MM.1S (cell line): ENCODE data around the gene PSEN1.

ENCODE experiments used
- DNase-seq: peaks from one replicate; pipeline ENCODE4 v3.0.0-alpha.2; 2015
- H2AFZ ChIP-seq: fragments of 300-600 bp; sonication (generic); 2 replicates; pipeline ENCODE4 v1.6.0; 2016; ENCODE audit warnings: antibody characterized with exemption, low read length
- H3F3A ChIP-seq: fragments of 300-600 bp; sonication (generic); 2 replicates; pipeline ENCODE4 v1.6.1; 2016; ENCODE audit warnings: mild to moderate bottlenecking, antibody characterized with exemption, low read length, moderate library complexity, mixed read lengths; ENCODE audit not compliant: insufficient read depth
- H3K27ac ChIP-seq: fragments of 300-600 bp; sonication (generic); 2 replicates; pipeline ENCODE4 v1.5.1; 2016; ENCODE audit warnings: mild to moderate bottlenecking, low read length
- H3K27me3 ChIP-seq: fragments of 300-600 bp; sonication (generic); replicated peaks from 2 replicates; pipeline ENCODE4 v1.6.0; 2016; ENCODE audit warnings: low read length; ENCODE audit not compliant: insufficient read depth
- H3K36me3 ChIP-seq: fragments of 300-600 bp; sonication (generic); replicated peaks from 2 replicates; pipeline ENCODE4 v1.6.1; 2016; ENCODE audit warnings: mild to moderate bottlenecking, low read length, mixed read lengths; ENCODE audit not compliant: insufficient read depth
- H3K4me1 ChIP-seq: fragments of 300-600 bp; sonication (generic); 2 replicates; pipeline ENCODE4 v1.6.1; 2016; ENCODE audit warnings: low read length, mixed read lengths
- H3K4me2 ChIP-seq: fragments of 300-600 bp; sonication (generic); 2 replicates; pipeline ENCODE4 v1.6.0; 2016; ENCODE audit warnings: low read depth, low read length
- H3K4me3 ChIP-seq: fragments of 300-600 bp; sonication (generic); 2 replicates; pipeline ENCODE4 v1.5.1; 2016; ENCODE audit warnings: low read length, mixed read lengths
- H3K79me2 ChIP-seq: fragments of 300-600 bp; sonication (generic); 2 replicates; pipeline ENCODE4 v1.6.1; 2016; ENCODE audit warnings: mixed run types, low read length, mixed read lengths
- H3K9ac ChIP-seq: fragments of 300-600 bp; sonication (generic); 2 replicates; pipeline ENCODE4 v1.6.1; 2016; ENCODE audit warnings: low read length, mixed read lengths
- H3K9me2 ChIP-seq: fragments of 300-600 bp; sonication (generic); replicated peaks from 2 replicates; pipeline ENCODE4 v1.6.1; 2016; ENCODE audit warnings: mild to moderate bottlenecking, low read length, mixed read lengths; ENCODE audit not compliant: insufficient read depth
- H3K9me3 ChIP-seq: fragments of 300-600 bp; sonication (generic); replicated peaks from 2 replicates; pipeline ENCODE4 v1.6.1; 2016; ENCODE audit warnings: mild to moderate bottlenecking, low read length, mixed read lengths; ENCODE audit not compliant: insufficient read depth
- H4K20me1 ChIP-seq: fragments of 300-600 bp; sonication (generic); 2 replicates; pipeline ENCODE4 v1.6.1; 2016; ENCODE audit warnings: mild to moderate bottlenecking, low read length, moderate library complexity, mixed read lengths; ENCODE audit not compliant: insufficient read depth
- EZH2 ChIP-seq: fragments of 300-600 bp; sonication (generic); optimal IDR thresholded peaks from 2 replicates; pipeline ENCODE3; 2017; ENCODE audit warnings: low read depth, mild to moderate bottlenecking, antibody characterized with exemption, low read length, mixed read lengths
- EZH2phosphoT487 ChIP-seq: fragments of 300-600 bp; sonication (generic); IDR thresholded peaks from 2 replicates; pipeline ENCODE4 v1.6.1; 2018; ENCODE audit warnings: antibody characterized with exemption, low read length
- TF ChIP-seq, protein P1 (sequence below): fragments of 300-600 bp; sonication (generic); IDR thresholded peaks from 2 replicates; pipeline ENCODE4 v1.5.1; 2016; ENCODE audit warnings: antibody characterized with exemption, low read length, mixed read lengths

Gene PSEN1

GRCh38 chr14:73136387-73137225, at the start of gene PSEN1:
PSEN1 (plus strand) TSS chr14:73136507; CDS start chr14:73148020, 11,513 bp downstream.
- H3K9me3 ChIP-seq, result no peaks in the 10 kb centered on the region
- peak within 1 kb of the TSS; percentile 96 for H3K27ac ChIP-seq

GRCh38 chr14:73091044-73091443, 45.3 kb upstream of the PSEN1 start:
- Histone ChIP-seq H3K27ac (no peak overlapping the region), H3K27me3 (no peaks in the 10 kb centered on the region), H3K9me3 (no peaks in the 10 kb centered on the region), H3F3A (no peaks in the 10 kb centered on the region), H3K4me3 (no peak overlapping the region), H3K4me1 (no peaks in the 10 kb centered on the region), H3K36me3 (no peaks in the 10 kb centered on the region; the same call in 1 of the 2 replicates), H3K9ac (no peak overlapping the region), H2AFZ (no peak overlapping the region), H3K79me2 (peaks cover 27% of the 10 kb centered on the region), H3K4me2 (no peak overlapping the region), H3K9me2 (no peaks in the 10 kb centered on the region), H4K20me1 (no peaks in the 10 kb centered on the region)
- no peak for TF ChIP-seq EZH2
- no peak for TF ChIP-seq EZH2phosphoT487
- TF ChIP-seq, protein P1, sequence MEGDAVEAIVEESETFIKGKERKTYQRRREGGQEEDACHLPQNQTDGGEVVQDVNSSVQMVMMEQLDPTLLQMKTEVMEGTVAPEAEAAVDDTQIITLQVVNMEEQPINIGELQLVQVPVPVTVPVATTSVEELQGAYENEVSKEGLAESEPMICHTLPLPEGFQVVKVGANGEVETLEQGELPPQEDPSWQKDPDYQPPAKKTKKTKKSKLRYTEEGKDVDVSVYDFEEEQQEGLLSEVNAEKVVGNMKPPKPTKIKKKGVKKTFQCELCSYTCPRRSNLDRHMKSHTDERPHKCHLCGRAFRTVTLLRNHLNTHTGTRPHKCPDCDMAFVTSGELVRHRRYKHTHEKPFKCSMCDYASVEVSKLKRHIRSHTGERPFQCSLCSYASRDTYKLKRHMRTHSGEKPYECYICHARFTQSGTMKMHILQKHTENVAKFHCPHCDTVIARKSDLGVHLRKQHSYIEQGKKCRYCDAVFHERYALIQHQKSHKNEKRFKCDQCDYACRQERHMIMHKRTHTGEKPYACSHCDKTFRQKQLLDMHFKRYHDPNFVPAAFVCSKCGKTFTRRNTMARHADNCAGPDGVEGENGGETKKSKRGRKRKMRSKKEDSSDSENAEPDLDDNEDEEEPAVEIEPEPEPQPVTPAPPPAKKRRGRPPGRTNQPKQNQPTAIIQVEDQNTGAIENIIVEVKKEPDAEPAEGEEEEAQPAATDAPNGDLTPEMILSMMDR, result no peak
- no peak for DNase-seq

More at GRCh38 chr14:73136387-73137225, at the start of gene PSEN1:
- H4K20me1 ChIP-seq, result no peaks in the 10 kb centered on the region
- TF ChIP-seq, protein P1, result no peak
- no peak for TF ChIP-seq EZH2phosphoT487
- no peak for TF ChIP-seq EZH2
- DNase-seq, result peak; percentile 92
- H3K27me3 ChIP-seq, result no peaks in the 10 kb centered on the region
- peaks cover 35% of the 10 kb centered on the region for H3K79me2 ChIP-seq
- H3K9ac ChIP-seq, result peak within 1 kb of the TSS; percentile 85
- peak within 1 kb of the TSS; percentile 77 for H2AFZ ChIP-seq
- peaks cover 4% of the 10 kb centered on the region; the same call in 1 of the 2 replicates for H3K4me1 ChIP-seq
- H3K9me2 ChIP-seq, result no peaks in the 10 kb centered on the region
- H3K36me3 ChIP-seq, result no peaks in the 10 kb centered on the region
- peak within 1 kb of the TSS; percentile 91 for H3K4me3 ChIP-seq
- H3F3A ChIP-seq, result peaks cover 3% of the 10 kb centered on the region; the same call in 1 of the 2 replicates
- peak within 1 kb of the TSS; percentile 96 for H3K4me2 ChIP-seq

GRCh38 chr14:73097421-73097820, 38.9 kb upstream of the PSEN1 start:
- Histone ChIP-seq H3K9me2 (no peaks in the 10 kb centered on the region), H3K9ac (no peak overlapping the region), H3K4me1 (no peaks in the 10 kb centered on the region), H3K27me3 (no peaks in the 10 kb centered on the region), H3K27ac (no peak overlapping the region), H3K4me2 (no peak overlapping the region), H3K4me3 (no peak overlapping the region), H2AFZ (no peak overlapping the region), H3K36me3 (no peaks in the 10 kb centered on the region; the same call in 1 of the 2 replicates), H3K79me2 (peaks cover 13% of the 10 kb centered on the region; the same call in 1 of the 2 replicates), H3K9me3 (no peaks in the 10 kb centered on the region), H4K20me1 (no peaks in the 10 kb centered on the region), H3F3A (no peaks in the 10 kb centered on the region)
- DNase-seq, result no peak
- no peak for TF ChIP-seq EZH2
- TF ChIP-seq, protein P1, result no peak
- no peak for TF ChIP-seq EZH2phosphoT487
